Endothelial cell of umbilical vein (primary cell): ENCODE measurements around the gene COX7B2. TPM values are rescaled to one million over a fixed set of nuclear protein-coding genes. Genes with fewer than 3 reads are reported as not detected.

Experiments used
- BruUV-seq: library from RNA; stranded (reverse); fragments of 400-500 nt; replicated peaks from 2 replicates; lab custom pipeline; 2021; lab: Mats Ljungman, UMichigan
- CTCF ChIA-PET: fragments of 300-600, 350-600 bp; sonication (Branson Sonifier 250); formaldehyde crosslinking; loops from one replicate; lab custom pipeline; 2021; ENCODE audit warnings: antibody characterized with exemption, inconsistent platforms; lab: Charles Lee
- POLR2A ChIA-PET: fragments of 300-600, 350-600 bp; sonication (Branson Sonifier 250); formaldehyde crosslinking; loops from one replicate; lab custom pipeline; 2021; ENCODE audit warnings: antibody characterized with exemption, inconsistent platforms; lab: Charles Lee
- DNase-seq: peaks from one replicate; pipeline ENCODE4 v3.0.0-alpha.2; 2011; ENCODE audit warnings: low read depth, low spot score
- FAIRE-seq: peaks from 2 replicates; lab custom pipeline; 2011; peaks lifted over from hg19 to GRCh38; lab: Jason Lieb, UNC
- H2AFZ ChIP-seq: 2 replicates; pipeline ENCODE4 v1.6.0; 2012; ENCODE audit warnings: low read depth, low read length, control low read depth, inconsistent platforms
- H3K27ac ChIP-seq: 2 replicates; pipeline ENCODE4 v1.5.1; 2011; ENCODE audit warnings: low read depth, mild to moderate bottlenecking, control low read depth, low read length, moderate library complexity; ENCODE audit not compliant: insufficient read depth
- H3K27me3 ChIP-seq, 2 experiments: 2 replicates each; pipeline versions ENCODE4 v1.6.0 to v1.6.1; 2011; ENCODE audit warnings: low read length in 2 of 2, mixed read lengths in 1 of 2; ENCODE audit not compliant: control insufficient read depth in 2 of 2, insufficient read depth in 2 of 2
- H3K36me3 ChIP-seq, 2 experiments: 2 replicates in 1 of 2; 3 replicates in 1 of 2; pipeline ENCODE4 v1.5.1; 2011; ENCODE audit warnings: low read length in 2 of 2, mild to moderate bottlenecking in 1 of 2, moderate library complexity in 1 of 2; ENCODE audit not compliant: control insufficient read depth in 2 of 2, insufficient read depth in 2 of 2; ENCODE audit errors: extremely low read depth in 1 of 2
- H3K4me1 ChIP-seq: 3 replicates; pipeline ENCODE4 v1.5.1; 2011; ENCODE audit warnings: mild to moderate bottlenecking, low read length; ENCODE audit not compliant: control insufficient read depth, insufficient read depth; ENCODE audit errors: extremely low read depth
- H3K4me2 ChIP-seq: 2 replicates; pipeline ENCODE4 v1.6.1; 2011; ENCODE audit warnings: low read length, control low read depth, mixed read lengths; ENCODE audit not compliant: insufficient read depth
- H3K4me3 ChIP-seq, 3 experiments: fragments of 200-600 bp in 1 of 3; sonication (generic), shearing (Covaris generic) in 1 of 3; replicated peaks in 1 of 3; 2 replicates each; pipeline ENCODE4 v1.5.1; 2011 to 2016; ENCODE audit warnings: control low read depth in 3 of 3, low read length in 3 of 3, mild to moderate bottlenecking in 2 of 3, inconsistent platforms in 1 of 3, low read depth in 1 of 3, moderate library complexity in 1 of 3; ENCODE audit not compliant: insufficient read depth in 1 of 3
- H3K79me2 ChIP-seq: 2 replicates; pipeline ENCODE4 v1.6.0; 2012; ENCODE audit warnings: low read length, inconsistent platforms; ENCODE audit not compliant: control insufficient read depth, insufficient read depth
- H3K9ac ChIP-seq: replicated peaks from 2 replicates; pipeline ENCODE3; 2011; ENCODE audit warnings: low read length, control low read depth; ENCODE audit not compliant: insufficient read depth; ENCODE audit errors: extremely low read depth
- H3K9me1 ChIP-seq: replicated peaks from 3 replicates; pipeline ENCODE4 v1.6.0; 2011; ENCODE audit warnings: mild to moderate bottlenecking, low read length; ENCODE audit not compliant: control insufficient read depth, insufficient read depth; ENCODE audit errors: extremely low read depth
- H3K9me3 ChIP-seq: replicated peaks from 2 replicates; pipeline ENCODE4 v1.5.1; 2012; ENCODE audit warnings: low read length, inconsistent platforms; ENCODE audit not compliant: control insufficient read depth, insufficient read depth
- H4K20me1 ChIP-seq: replicated peaks from 2 replicates; pipeline ENCODE3; 2011; ENCODE audit warnings: mild to moderate bottlenecking, low read length; ENCODE audit not compliant: control insufficient read depth, insufficient read depth; ENCODE audit errors: extremely low read depth
- FOS ChIP-seq: IDR thresholded peaks from 2 replicates; pipeline ENCODE4 v1.6.1; 2011; ENCODE audit warnings: mild to moderate bottlenecking, low read length, moderate library complexity, borderline replicate concordance; ENCODE audit not compliant: insufficient read depth
- GATA2 ChIP-seq: IDR thresholded peaks from 2 replicates; pipeline ENCODE4 v1.7.0; 2011; ENCODE audit warnings: low read depth, mild to moderate bottlenecking, moderate library complexity, mixed read lengths, low read length; ENCODE audit not compliant: insufficient read length, insufficient read depth
- JUN ChIP-seq: IDR thresholded peaks from 2 replicates; pipeline ENCODE4 v1.6.1; 2011; ENCODE audit warnings: borderline replicate concordance, low read depth; ENCODE audit not compliant: insufficient read length, insufficient read depth
- MAX ChIP-seq: IDR thresholded peaks from 2 replicates; pipeline ENCODE4 v1.6.1; 2011; ENCODE audit not compliant: insufficient read depth, insufficient read length
- MYC ChIP-seq: IDR thresholded peaks from one replicate; pipeline ENCODE4 v1.6.1; 2011; ENCODE audit warnings: mild to moderate bottlenecking, low read depth, low read length
- POLR2A ChIP-seq: IDR thresholded peaks from 2 replicates; pipeline ENCODE4 v1.6.1; 2012; ENCODE audit warnings: low read depth, mild to moderate bottlenecking, control low read depth, low read length
- POLR2AphosphoS5 ChIP-seq: IDR thresholded peaks from 2 replicates; pipeline ENCODE4 v1.6.1; 2012; ENCODE audit warnings: low read depth, mild to moderate bottlenecking, control low read depth, low read length, moderate library complexity; ENCODE audit not compliant: insufficient read depth
- dilution Hi-C: fragments of 300-500 bp; cut with MboI; formaldehyde crosslinking; loops from one replicate; pipeline ENCODE4 v1.15.0; 2019; ENCODE audit warnings: low sequenced_read_pairs; ENCODE audit not compliant: extremely low pct_ligation_motif_present
- intact Hi-C: fragments of 100-400 bp; cut with micrococcal nuclease; formaldehyde crosslinking; loops from one replicate; pipeline ENCODE4 v1.10.0; 2022
- polyA plus RNA-seq, 4 experiments: library from polyadenylated mRNA; depleted of rRNA in 3 of 4; stranded (reverse) in 3 of 4; unstranded in 1 of 4; fragments of >200 nt; gene quantifications; 2 replicates each; pipeline versions ENCODE4 v1.2.1 to v1.2.3, GENCODE V29; 2011 to 2012; ENCODE audit warnings: missing spikeins in 1 of 4
- total RNA-seq: library from RNA; stranded (reverse); gene quantifications from 2 replicates; pipeline ENCODE4 v1.2.3, GENCODE V29; 2021
- TF ChIP-seq, protein P1 (sequence below), 2 donors: IDR thresholded peaks; 1 replicate in 1 of 2; 2 replicates in 1 of 2; pipeline ENCODE4 v1.5.1; 2011; ENCODE audit warnings: low read length in 2 of 2, mild to moderate bottlenecking in 2 of 2, moderate library complexity in 2 of 2, control low read depth in 1 of 2, inconsistent platforms in 1 of 2, low read depth in 1 of 2; ENCODE audit not compliant: insufficient read depth in 1 of 2; ENCODE audit errors: extremely low read depth in 1 of 2

COX7B2 gene
- total and polyA plus RNA-seq, 2 donors (not counting 3 experiments of a cell fraction or from before 2014, with no cell fraction given): not detected

DNA sequence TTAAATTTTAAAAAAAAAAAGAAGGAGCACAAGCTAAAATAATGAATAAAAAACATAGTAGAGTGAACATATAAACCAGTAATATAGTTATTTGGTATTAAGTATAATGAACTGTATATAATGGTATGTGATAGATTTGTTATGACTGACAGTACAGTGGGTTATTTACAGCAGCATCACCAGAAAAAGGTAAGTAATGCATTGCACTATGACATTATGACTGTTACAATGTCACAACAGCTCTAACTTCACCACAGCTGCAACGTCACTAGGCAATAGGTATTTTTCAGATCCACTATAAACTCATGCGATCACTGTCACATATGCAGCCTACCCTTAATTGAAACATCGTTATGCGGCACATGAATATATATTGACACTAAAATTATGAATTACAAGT lies 72.5 kb downstream of the COX7B2 start:
- intact Hi-C loops: no loop called here
- H2AFZ ChIP-seq: no peak overlapping the region

More for the DNA sequence above, 72.5 kb downstream of the COX7B2 start:
- Histone ChIP-seq H4K20me1 (no peaks in the 10 kb centered on the region), H3K9ac (no peak overlapping the region), H3K4me2 (no peak overlapping the region), H3K36me3 (no peaks in the 10 kb centered on the region), H3K4me1 (no peaks in the 10 kb centered on the region), H3K9me3 (no peaks in the 10 kb centered on the region), H3K27ac (no peak overlapping the region), H3K4me3 (no peak overlapping the region), H3K27me3 (no peaks in the 10 kb centered on the region), H3K9me1 (no peaks in the 10 kb centered on the region), H3K79me2 (no peaks in the 10 kb centered on the region)
- no TSS peak for BruUV-seq
- TF ChIP-seq GATA2 (no peak), JUN (no peak), POLR2A (no peak), MAX (no peak), MYC (no peak), FOS (no peak), POLR2AphosphoS5 (no peak)
- TF ChIP-seq, protein P1, sequence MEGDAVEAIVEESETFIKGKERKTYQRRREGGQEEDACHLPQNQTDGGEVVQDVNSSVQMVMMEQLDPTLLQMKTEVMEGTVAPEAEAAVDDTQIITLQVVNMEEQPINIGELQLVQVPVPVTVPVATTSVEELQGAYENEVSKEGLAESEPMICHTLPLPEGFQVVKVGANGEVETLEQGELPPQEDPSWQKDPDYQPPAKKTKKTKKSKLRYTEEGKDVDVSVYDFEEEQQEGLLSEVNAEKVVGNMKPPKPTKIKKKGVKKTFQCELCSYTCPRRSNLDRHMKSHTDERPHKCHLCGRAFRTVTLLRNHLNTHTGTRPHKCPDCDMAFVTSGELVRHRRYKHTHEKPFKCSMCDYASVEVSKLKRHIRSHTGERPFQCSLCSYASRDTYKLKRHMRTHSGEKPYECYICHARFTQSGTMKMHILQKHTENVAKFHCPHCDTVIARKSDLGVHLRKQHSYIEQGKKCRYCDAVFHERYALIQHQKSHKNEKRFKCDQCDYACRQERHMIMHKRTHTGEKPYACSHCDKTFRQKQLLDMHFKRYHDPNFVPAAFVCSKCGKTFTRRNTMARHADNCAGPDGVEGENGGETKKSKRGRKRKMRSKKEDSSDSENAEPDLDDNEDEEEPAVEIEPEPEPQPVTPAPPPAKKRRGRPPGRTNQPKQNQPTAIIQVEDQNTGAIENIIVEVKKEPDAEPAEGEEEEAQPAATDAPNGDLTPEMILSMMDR (IDR thresholded peaks at IDR 0.05; ENCODE audit: extremely low read depth in 1 of 2, insufficient read depth in 1 of 2, low read depth in 1 of 2, low read length in 2 of 2): no peak
- ChIA-PET CTCF (interaction anchor here (0.7 kb wide), 1 partner anchor 43 kb away, joined by 4 read pairs; no protein-coding TSS in a partner anchor), POLR2A (no interaction called here)
- no peak for FAIRE-seq
- dilution Hi-C loops: no loop called here
- DNase-seq: no peak
